ENCODE results near the gene IL17RE. TPM values are rescaled to one million over a fixed set of nuclear protein-coding genes. Genes with fewer than 3 reads are reported as not detected.

Gene IL17RE
- total RNA-seq, 1 donor from 2014 or later = 21.5 TPM

DNA sequence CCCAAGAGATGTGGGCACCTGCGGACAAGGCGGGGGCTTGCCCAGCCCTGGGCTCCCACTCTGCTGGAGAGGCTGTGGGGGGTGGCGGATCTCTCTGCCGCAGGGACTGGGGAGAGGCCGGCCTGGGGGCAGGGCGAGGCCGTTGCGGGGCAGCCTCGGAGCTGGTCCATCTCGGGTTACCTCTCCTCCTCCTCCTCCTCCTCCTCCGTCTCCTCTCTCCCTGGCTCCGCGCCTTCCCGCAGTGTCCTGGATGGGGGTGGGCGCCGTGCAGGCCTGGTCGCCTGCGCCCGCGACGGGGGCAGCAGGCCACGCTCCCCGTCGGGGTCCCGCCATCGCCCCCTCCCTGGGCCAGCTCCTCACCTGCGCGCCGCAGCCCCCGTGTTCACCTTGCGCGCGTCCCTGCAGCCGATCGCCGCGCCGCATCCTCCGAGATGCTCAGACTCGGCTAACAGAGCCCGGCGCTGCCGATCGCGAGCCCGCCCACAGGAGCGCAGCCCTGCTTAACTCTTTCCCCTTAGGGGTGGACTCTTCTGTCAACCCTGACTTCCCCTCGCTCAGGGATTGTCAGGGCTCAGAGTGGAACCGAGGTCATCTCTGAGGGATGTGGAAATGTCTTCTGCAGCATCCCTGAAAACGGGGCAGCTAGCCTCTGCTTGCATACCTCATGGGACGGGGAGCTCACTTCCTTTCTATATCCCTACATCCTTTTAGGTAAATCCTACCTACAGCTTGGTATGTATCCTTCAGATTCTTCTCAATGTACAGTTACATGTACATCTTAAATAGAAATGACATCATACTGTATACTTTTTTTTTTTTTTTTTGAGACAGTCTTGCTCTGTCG is 49.5 kb downstream of the IL17RE start, which contains the start of gene PRRT3:
PRRT3 (minus strand) TSS at position 447 of the 844 bp plus-strand sequence. CDS start 2,293 bp downstream, outside the sequence.
- no peaks in the 10 kb centered on the region for H3K9me3 ChIP-seq
- TF ChIP-seq, protein P1, sequence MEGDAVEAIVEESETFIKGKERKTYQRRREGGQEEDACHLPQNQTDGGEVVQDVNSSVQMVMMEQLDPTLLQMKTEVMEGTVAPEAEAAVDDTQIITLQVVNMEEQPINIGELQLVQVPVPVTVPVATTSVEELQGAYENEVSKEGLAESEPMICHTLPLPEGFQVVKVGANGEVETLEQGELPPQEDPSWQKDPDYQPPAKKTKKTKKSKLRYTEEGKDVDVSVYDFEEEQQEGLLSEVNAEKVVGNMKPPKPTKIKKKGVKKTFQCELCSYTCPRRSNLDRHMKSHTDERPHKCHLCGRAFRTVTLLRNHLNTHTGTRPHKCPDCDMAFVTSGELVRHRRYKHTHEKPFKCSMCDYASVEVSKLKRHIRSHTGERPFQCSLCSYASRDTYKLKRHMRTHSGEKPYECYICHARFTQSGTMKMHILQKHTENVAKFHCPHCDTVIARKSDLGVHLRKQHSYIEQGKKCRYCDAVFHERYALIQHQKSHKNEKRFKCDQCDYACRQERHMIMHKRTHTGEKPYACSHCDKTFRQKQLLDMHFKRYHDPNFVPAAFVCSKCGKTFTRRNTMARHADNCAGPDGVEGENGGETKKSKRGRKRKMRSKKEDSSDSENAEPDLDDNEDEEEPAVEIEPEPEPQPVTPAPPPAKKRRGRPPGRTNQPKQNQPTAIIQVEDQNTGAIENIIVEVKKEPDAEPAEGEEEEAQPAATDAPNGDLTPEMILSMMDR (IDR thresholded peaks at IDR 0.05) = no peak
- peaks cover 21% of the 10 kb centered on the region for H3K4me1 ChIP-seq
- ATAC-seq = peak; percentile 64 to 65
- H3K36me3 ChIP-seq = no peaks in the 10 kb centered on the region
- peak; percentile 63 for DNase-seq
- H3K4me3 ChIP-seq = peak within 1 kb of the TSS; percentile 56
- intact Hi-C loops (cut with DNase I) = no loop called here
- H3K27ac ChIP-seq = no peak within 1 kb of the TSS
- no peaks in the 10 kb centered on the region for H3K27me3 ChIP-seq (ENCODE audit: low read depth)

GRCh38 chr3:9955067-9955502 is 52.4 kb downstream of the IL17RE start:
- Histone ChIP-seq H3K36me3 (no peaks in the 10 kb centered on the region), H3K27ac (no peak overlapping the region), H3K4me3 (no peak overlapping the region), H3K9me3 (no peaks in the 10 kb centered on the region), H3K27me3 (ENCODE audit: low read depth) (no peaks in the 10 kb centered on the region), H3K4me1 (peaks cover 16% of the 10 kb centered on the region)
- TF ChIP-seq, protein P1 (IDR thresholded peaks at IDR 0.05) = no peak
- ATAC-seq (no peak), DNase-seq (no peak)
- intact Hi-C loops (cut with DNase I) = no loop called here

DNA sequence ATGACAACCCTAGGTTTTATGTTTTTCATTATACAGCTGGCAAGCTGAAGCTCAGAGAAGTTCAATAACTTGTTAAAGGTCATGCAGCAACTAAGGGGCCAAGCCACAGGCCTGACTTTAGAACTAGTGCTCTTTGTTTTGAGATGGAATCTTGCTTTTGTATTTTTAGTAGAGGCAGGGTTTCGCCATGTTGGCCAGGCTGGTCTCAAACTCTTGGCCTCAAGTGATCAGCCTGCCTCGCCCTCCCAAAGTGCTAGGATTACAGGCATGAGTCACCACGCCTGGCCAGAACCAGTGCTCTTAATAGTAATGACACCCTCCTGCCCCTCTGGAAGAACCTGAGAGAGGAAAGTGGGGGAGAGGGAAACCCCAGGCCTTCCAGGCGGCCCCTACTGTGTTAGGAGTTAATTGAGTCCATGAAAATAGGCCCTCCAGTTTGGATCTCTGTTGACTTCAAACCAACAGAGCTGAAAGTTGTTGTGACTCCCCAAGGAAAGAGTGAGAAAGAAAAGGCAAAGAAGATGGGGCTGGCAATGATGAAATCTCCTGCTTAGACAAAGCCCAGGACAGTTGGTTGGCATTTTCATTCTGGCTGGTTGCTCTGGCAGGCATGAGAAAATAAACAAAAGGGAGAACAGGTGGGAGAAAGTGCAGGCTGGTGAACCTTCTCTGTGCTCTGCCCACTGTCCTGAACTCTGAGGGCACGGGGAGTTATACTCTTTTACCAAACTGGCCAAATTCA is 53.1 kb downstream of the IL17RE start:
- H3K9me3 ChIP-seq = no peaks in the 10 kb centered on the region
- intact Hi-C loops (cut with DNase I) = no loop called here
- H3K27me3 ChIP-seq (ENCODE audit: low read depth) = no peaks in the 10 kb centered on the region
- H3K4me1 ChIP-seq = peaks cover 16% of the 10 kb centered on the region
- H3K36me3 ChIP-seq = no peaks in the 10 kb centered on the region
- no peak for DNase-seq
- no peak overlapping the region for H3K4me3 ChIP-seq
- ATAC-seq = peak in 1 of 2 donors; percentile 37
- TF ChIP-seq, protein P1 (IDR thresholded peaks at IDR 0.05) = no peak
- no peak overlapping the region for H3K27ac ChIP-seq

DNA sequence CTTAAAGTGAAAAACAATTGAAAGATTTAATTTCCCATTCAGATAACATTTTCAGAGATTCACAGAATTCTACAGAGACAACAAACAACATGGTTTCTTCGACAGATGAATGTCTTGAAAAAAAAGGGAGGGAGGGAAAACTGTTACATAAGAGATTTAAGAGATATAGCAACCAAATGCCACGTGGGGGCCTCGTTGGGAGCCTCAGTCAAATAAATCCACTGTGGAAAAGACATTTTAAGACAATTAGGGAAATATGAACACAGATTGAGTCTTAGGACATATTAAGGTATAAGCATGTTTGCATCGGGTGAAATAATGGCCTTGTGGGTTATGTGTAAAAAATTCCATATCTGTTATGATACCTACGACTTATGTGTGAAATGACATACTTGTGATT is 54.6 kb downstream of the IL17RE start:
- DNase-seq (no peak), ATAC-seq (no peak)
- H3K4me1 ChIP-seq = peaks cover 3% of the 10 kb centered on the region
- intact Hi-C loops (cut with DNase I) = no loop called here
- H3K27me3 ChIP-seq (ENCODE audit: low read depth) = no peaks in the 10 kb centered on the region
- H3K36me3 ChIP-seq = peaks cover 11% of the 10 kb centered on the region
- no peak overlapping the region for H3K27ac ChIP-seq
- H3K4me3 ChIP-seq = no peak overlapping the region
- H3K9me3 ChIP-seq = no peaks in the 10 kb centered on the region
- TF ChIP-seq, protein P1 (IDR thresholded peaks at IDR 0.05) = no peak

DNA sequence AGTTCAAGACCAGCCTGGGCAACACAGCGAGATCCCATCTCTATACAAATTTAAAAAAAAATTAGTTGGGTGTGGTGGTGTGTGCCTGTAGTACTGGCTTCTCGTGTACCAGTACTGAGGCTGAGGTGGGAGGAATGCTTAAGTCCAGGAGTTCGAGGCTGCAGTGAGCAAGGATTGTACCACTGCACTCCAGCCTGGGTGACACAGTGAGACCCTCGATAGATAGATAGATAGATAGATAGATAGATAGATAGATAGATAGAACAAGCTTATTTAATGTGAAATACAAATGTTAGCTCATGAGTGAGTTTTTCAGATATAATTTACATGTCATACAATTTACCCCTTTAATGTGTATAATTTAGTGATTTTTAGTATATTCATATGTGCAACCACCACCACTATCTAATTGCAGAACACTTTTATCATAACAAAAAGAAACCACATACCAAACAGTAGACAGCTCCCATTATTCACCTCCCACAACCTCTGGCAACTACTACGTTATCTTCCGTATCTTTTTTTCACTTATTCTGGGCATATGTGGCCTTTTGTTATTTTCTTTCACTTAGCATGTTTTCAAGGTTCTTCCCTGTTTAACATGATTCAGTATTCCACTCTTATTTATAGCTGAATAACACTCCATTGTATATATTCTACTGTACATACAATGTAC is 62.7 kb downstream of the IL17RE start:
- no peak for ATAC-seq
- H3K4me3 ChIP-seq = no peak overlapping the region
- H3K9me3 ChIP-seq = no peaks in the 10 kb centered on the region
- peaks cover 75% of the 10 kb centered on the region for H3K36me3 ChIP-seq
- TF ChIP-seq, protein P1 (IDR thresholded peaks at IDR 0.05) = no peak
- H3K4me1 ChIP-seq = no peaks in the 10 kb centered on the region
- intact Hi-C loops (cut with DNase I) = no loop called here
- no peak for DNase-seq
- H3K27ac ChIP-seq = no peak overlapping the region
- no peaks in the 10 kb centered on the region for H3K27me3 ChIP-seq (ENCODE audit: low read depth)

Data from lower lobe of right lung (tissue), 2 donors.